CD1c-positive myeloid dendritic cell (primary cell): Measurements from ENCODE around the gene KCNQ1OT1.

Experiments
- DNase-seq: peaks from one replicate; pipeline ENCODE4 v3.0.0-alpha.2; 2016; ENCODE audit errors: extremely low spot score

KCNQ1OT1 gene

DNA sequence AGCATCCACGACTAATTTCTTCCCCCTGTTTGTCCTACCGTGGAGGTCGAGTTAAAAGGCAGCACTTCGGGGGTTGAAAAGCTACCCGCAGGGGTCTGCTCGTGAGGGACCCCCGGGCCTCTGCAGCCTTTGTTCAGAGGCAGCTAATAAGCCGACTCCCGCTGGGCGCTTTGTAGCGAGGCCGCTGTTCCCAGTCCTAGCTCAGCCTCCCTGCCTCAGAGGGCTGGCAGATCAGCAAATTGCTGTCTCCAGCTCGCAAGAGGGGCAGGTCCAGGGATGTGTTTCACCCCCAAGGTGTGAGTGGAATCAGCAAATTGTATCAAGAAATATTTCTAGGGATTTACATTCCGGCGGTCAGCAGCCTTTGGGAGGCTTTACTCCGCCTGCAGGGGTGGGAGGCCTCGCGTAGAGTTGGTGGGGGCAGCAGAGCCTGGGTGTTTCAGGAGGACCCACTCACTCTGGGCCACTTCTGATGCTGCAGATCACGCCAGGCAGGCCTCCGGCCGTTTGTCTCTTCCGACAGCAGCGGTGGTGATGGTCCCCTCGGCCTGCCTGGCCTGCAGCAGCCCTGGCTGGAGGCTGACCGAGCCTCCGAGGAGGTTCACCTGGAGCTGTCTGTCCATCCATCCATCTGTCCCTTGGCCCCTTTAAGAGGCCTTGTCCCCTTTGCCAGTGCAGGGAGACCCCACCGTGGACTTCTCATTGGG lies 21.6 kb upstream of the KCNQ1OT1 start:
- no peak for DNase-seq

- no peak for DNase-seq
These were observed 20.2 kb upstream of the KCNQ1OT1 start for GRCh38 chr11:2719831-2720590.

GRCh38 chr11:2718817-2719438 lies 19.1 kb upstream of the KCNQ1OT1 start:
- no peak for DNase-seq

DNA sequence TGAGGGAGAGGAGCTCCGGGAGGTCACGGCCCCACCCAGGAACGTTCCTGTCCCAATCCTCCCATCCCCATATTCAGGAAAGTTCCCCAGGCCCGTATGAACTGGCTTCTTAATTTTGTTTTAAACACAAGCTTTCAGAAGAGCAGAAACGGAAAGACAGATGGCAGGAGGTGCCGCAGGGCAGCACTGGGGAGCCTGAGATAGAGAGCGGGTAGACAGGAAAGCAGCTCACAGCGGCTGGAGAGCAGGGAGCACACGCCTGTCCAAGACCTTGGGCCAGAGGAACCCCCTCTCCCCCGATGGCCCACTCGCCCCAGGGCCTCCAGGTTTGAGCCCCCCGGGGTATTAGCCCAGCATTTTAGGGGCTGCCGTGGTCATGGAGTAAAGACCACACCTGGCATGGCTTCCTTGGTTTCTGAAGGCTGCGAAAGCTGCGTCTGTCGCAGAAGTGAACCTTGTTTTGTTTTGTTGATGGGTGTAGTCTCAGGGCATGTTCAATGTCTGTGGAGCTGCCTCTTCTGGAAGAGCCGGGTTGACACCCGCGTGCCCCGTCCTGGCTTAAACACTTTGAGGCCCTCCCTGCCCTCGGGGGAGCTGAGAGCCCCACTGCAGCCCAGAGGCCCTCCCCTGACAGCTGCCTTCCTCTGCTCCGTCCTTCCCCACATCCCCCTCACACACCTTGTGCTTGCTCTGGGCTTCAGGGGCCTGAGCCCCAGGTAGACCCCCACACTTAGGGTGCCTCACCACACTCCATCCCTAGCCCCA lies 17.9 kb upstream of the KCNQ1OT1 start:
- no peak for DNase-seq

DNA sequence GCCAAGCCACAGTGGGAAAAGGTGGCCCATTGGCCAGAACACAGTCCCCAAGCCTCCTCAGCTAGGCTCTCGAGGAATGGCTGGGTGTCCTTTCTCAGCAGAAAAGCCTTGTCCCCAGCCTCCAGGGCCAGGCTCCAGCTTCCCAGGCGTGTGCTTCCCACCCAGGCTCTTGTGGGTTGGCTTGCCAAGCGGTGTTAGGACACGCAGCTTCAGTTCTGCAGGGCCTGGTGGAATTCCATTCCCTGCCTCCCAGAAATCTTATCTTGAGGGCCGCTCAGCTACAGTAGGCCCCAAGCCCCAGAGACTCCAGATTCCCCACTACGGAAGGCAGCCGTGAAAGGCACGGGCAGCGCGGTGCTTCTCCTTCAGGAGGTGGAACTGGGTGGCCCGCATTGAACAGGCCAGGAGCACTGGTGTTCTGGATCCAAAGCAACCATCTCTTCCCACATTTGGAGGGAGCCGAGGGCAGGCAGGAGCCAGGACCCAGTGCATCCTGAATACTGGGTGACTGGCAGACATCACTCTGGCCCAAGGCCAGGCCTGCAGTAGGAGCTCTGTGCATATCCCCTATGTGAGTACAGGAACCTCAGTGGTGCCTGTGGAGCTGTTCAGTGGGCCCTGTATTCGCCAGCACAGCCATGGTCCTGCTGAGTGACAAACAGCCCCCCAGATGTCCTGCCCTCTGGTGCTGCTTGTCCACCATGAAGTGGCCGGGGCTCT lies 16.7 kb upstream of the KCNQ1OT1 start:
- DNase-seq, result no peak

DNA sequence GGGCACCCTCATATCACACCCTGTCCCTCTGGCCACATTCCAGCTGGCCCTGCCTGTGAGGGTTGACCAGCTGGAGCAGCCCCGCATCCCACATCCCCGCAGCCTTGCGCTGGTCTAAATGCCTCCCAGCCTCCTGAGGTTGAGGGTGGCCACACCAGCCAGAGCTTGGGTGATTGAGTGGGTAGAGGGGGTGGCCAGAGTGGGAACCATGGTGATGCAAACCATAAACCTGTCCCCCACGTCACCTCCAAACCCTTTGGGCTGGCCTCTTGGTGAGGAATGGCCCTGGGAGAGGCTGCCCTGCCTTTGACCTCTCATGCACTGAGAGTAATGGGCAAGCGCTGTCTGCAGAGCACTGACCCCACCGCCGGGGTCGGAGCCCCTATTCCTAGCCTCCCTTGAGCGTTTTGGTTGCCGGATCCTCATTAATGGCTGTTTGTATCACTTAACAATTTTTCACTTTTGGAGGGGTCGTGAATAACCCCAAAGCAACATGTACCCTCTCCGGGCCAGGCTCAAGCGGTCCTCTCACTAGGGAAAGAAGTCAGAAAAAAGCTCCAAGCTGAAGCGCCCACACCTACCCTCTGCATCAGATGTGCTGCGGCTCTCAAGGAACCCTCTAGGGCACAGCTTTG lies 16.0 kb upstream of the KCNQ1OT1 start:
- no peak for DNase-seq

DNA sequence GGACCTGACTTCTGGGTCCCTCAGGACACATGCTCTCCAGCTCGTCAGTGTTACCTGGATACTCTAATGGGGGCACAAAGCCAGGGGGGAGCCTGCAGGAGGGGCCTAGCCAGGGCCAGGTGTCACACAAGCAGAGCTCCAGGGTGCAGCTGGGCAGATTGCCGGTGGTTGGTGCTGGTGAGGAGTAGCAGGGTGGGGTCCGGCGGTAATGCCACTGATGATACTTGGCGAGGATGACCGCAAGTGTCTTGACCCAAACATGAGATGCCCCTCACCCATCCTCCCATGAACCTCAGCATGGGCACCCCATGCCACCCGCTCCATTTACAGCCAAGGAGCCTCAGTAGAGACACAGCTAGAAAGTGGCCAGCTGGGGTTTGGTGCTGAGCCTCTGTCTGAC lies 15.1 kb upstream of the KCNQ1OT1 start:
- DNase-seq, result no peak

GRCh38 chr11:2714463-2714800 lies 14.6 kb upstream of the KCNQ1OT1 start:
- DNase-seq, result no peak

DNA sequence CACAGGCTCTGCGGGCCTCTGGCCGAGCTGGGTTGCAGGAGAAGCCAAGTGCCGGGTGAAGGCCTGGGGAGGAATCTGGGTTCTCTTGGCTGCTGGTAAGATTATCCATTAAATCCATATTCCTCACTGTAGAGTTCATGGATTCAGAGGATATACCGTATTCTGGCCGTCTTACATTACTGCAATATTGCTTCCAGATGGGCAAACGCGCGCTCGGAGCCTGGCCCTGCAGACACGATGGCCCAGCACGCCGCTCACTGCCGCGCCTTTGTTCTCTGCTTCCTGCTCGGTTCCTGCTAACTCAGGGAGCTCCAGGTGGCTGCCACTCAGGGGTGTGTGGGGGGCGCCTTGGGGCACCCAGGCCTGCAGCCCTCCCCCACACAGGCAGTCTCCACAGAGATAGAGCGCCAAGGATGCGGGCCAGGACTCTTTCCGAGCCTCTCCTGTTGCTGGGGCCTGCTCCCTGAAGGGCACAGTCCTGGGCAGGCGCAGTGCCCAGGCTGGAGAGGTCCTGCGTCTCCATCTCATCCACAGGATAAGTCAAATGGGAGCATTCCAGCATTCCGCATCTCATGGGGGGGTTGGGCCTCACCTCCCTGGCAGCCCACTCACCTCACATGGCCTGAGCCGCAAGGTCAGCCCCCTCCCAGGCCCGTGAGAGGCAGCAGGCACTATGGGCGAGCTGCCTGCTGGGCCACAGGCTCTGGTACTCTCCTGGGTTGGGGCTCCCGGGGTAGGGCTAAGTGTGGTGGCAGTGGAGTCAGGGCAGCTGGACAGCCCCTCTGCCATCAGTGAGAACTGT lies 14.1 kb upstream of the KCNQ1OT1 start:
- DNase-seq, result no peak

GRCh38 chr11:2713094-2713493 lies 13.3 kb upstream of the KCNQ1OT1 start:
- DNase-seq, result no peak

- DNase-seq, result no peak
These were observed 11.4 kb upstream of the KCNQ1OT1 start for GRCh38 chr11:2711161-2711560.

DNA sequence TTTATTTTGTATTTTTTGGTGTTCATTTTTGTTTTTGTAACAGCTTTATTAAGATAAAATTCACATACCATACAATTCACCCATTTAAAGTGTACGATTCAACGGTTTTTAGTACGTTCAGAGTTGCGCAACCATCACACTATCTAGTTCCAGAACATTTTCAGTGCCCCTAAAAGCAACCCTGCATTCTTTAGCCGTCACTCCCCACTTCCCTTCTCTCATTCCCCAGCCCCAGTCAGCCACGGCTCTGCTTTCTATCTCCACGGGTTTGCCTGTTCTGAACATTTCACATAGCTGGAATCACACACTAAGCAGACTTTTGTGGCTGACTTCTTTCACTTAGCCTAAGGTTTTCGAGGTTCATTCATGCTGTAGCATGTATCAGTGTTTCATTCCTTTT lies 9.6 kb upstream of the KCNQ1OT1 start:
- no peak for DNase-seq

DNA sequence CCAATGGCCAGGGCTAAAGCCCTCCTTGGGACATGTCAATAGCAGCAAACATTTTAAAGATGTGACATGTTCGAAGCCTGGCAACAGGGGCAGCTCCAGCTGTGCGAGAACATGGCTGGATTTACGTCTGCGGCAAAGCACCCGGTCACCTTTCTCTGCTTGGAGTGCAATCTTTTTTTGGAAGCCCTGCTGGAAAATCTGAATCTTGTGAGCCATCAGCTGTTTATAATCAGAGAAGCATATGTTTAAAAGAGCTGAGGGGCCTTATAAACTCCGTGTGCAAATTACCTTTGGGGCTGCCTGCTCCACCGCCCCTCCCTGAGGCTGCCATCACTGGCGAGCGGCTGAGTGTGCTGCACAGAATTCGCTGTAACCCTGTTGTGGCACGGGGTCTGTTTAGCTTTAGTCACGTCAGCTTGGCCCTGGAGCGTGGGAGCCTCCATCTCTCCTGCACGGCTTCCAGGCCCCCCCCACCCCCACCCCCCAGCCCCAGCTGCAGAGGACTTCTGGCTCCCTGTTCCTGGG lies 9.0 kb upstream of the KCNQ1OT1 start:
- DNase-seq, result no peak

- no peak for DNase-seq
These were observed 8.4 kb upstream of the KCNQ1OT1 start for GRCh38 chr11:2708151-2708581.

- no peak for DNase-seq
These were observed 7.9 kb upstream of the KCNQ1OT1 start for GRCh38 chr11:2707736-2708135.

DNA sequence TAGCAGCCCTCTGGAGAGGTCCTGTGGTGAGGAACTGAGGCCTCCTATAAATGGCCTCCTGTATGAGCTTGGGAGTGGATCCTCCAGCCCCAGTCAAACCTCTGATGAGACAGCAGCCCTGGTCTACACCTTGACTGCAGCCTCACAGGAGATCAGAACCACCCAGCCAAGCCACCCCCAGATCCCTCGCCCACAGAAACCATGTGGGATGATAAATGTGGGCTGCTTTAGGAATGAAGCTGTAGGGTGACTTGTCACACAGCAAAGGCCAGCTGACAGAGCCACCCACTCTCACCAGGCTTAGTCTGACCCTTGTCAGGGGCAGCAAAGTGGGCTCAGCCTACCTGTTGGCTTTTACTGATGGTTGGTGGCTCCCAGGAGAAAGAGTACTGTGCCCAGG lies 6.5 kb upstream of the KCNQ1OT1 start:
- DNase-seq, result no peak

DNA sequence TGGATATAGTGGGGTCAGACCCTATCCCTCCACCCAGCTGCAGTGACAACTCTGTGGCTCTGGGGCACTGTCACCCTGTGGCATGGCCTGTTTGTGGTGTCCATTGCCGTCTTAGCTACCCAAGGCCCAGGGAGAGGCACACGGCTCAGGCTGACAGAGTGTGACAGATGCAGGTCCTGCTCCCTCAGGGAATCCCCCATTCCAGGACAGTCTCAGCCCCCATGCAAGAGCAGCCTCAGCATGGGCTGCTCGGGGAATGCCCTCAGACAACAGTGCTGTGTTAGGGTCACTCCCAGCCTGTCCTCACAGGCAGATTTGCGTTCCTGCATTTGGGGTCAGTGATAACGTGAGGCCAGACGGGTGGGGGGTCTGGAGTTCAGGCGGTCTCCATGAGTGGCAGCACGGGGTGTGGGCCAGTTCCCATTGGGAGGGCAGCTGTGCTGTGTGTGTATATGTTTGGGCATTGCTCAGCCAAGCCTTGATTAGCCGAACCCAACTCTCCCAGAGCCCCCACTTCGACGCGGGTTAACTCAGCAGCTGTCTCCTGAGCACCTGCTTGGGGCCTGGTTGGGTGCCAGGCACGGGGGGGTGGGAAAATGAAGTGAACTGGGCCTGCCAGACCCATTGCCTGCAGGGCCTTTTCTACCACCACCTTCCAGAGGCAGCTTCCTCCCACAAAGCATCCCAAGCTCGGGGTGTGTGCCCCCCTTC lies 5.3 kb upstream of the KCNQ1OT1 start:
- no peak for DNase-seq

DNA sequence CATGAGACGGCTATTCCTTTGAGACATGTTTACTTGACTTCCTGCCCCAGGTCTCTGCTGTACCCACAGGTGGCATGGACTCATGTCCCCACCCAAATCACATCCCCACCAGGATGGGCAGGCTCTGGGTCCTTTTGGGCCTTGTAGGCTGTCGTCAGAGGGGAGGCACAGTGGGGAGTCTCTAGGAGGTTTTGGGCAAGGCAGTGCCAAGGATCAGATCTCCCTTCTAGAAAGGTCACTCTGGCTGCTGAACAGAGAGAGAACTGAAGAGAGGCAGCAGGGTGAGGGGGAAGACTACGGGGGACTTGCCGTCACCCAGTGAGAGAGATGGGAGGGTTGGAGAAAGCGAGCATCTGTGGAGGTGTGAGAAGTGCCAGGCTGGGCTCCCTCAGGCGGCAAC lies 4.6 kb upstream of the KCNQ1OT1 start:
- DNase-seq, result no peak

GRCh38 chr11:2703363-2704141 lies 3.8 kb upstream of the KCNQ1OT1 start:
- DNase-seq, result no peak
